ENCODE results near the gene APOL6.

Gene APOL6

GRCh38 chr22:35617137-35617755 lies 31.0 kb upstream of the APOL6 start, which contains the start of gene MB:
Gene MB, minus strand, starts transcription at chr22:35617329. Its CDS starts 72 bp downstream, at chr22:35617257.
- H4K20me1 ChIP-seq (ENCODE audit: insufficient read depth, low read length): no peaks in the 10 kb centered on the region
- H3K4me1 ChIP-seq (ENCODE audit: low read length): peaks cover under 1% of the 10 kb centered on the region; the same call in 1 of the 2 replicates
- H3K9ac ChIP-seq (ENCODE audit: low read length): no peak within 1 kb of the TSS
- no peak within 1 kb of the TSS for H2AFZ ChIP-seq (ENCODE audit: low read length)
- H3K9me2 ChIP-seq (replicated peaks; ENCODE audit: insufficient read depth, low read length): no peaks in the 10 kb centered on the region
- TF ChIP-seq EZH2phosphoT487 (IDR thresholded peaks at IDR 0.05; ENCODE audit: low read length) (no peak), EZH2 (optimal IDR thresholded peaks at IDR 0.05; ENCODE audit: low read depth, low read length) (no peak), CTCF (IDR thresholded peaks at IDR 0.05; ENCODE audit: low read length) (no peak)
- H3K27me3 ChIP-seq (replicated peaks; ENCODE audit: insufficient read depth, low read length): no peaks in the 10 kb centered on the region
- H3K27ac ChIP-seq (ENCODE audit: low read length): no peak within 1 kb of the TSS
- no peak within 1 kb of the TSS for H3K4me3 ChIP-seq (ENCODE audit: low read length)
- H3K36me3 ChIP-seq (replicated peaks; ENCODE audit: insufficient read depth, low read length): no peaks in the 10 kb centered on the region
- no peak within 1 kb of the TSS for H3K4me2 ChIP-seq (ENCODE audit: low read depth, low read length)
- H3K9me3 ChIP-seq (replicated peaks; ENCODE audit: insufficient read depth, low read length): no peaks in the 10 kb centered on the region
- no peaks in the 10 kb centered on the region for H3K79me2 ChIP-seq (ENCODE audit: low read length)
- DNase-seq: no peak
- no peaks in the 10 kb centered on the region for H3F3A ChIP-seq (ENCODE audit: insufficient read depth, low read length)

- Histone ChIP-seq H3K79me2 (ENCODE audit: low read length) (no peaks in the 10 kb centered on the region), H3K4me3 (ENCODE audit: low read length) (no peak overlapping the region), H2AFZ (ENCODE audit: low read length) (no peak overlapping the region), H3K4me2 (ENCODE audit: low read depth, low read length) (no peak overlapping the region), H3K27me3 (replicated peaks; ENCODE audit: insufficient read depth, low read length) (no peaks in the 10 kb centered on the region), H3K9me3 (replicated peaks; ENCODE audit: insufficient read depth, low read length) (no peaks in the 10 kb centered on the region), H3K4me1 (ENCODE audit: low read length) (peaks cover 4% of the 10 kb centered on the region; the same call in 1 of the 2 replicates), H3K27ac (ENCODE audit: low read length) (no peak overlapping the region), H3K9me2 (replicated peaks; ENCODE audit: insufficient read depth, low read length) (no peaks in the 10 kb centered on the region), H3K9ac (ENCODE audit: low read length) (no peak overlapping the region), H4K20me1 (ENCODE audit: insufficient read depth, low read length) (no peaks in the 10 kb centered on the region), H3F3A (ENCODE audit: insufficient read depth, low read length) (no peaks in the 10 kb centered on the region), H3K36me3 (replicated peaks; ENCODE audit: insufficient read depth, low read length) (no peaks in the 10 kb centered on the region)
- DNase-seq: no peak
- no peak for TF ChIP-seq CTCF (IDR thresholded peaks at IDR 0.05; ENCODE audit: low read length)
- TF ChIP-seq EZH2phosphoT487 (IDR thresholded peaks at IDR 0.05; ENCODE audit: low read length): no peak
- TF ChIP-seq EZH2 (optimal IDR thresholded peaks at IDR 0.05; ENCODE audit: low read depth, low read length): no peak
Observed at GRCh38 chr22:35618427-35619223, 29.6 kb upstream of the APOL6 start.

GRCh38 chr22:35619336-35620094 lies 28.7 kb upstream of the APOL6 start:
- Histone ChIP-seq H3K9ac (ENCODE audit: low read length) (no peak overlapping the region), H4K20me1 (ENCODE audit: insufficient read depth, low read length) (no peaks in the 10 kb centered on the region), H3K4me3 (ENCODE audit: low read length) (no peak overlapping the region), H3K4me1 (ENCODE audit: low read length) (peaks cover 4% of the 10 kb centered on the region; the same call in 1 of the 2 replicates), H3K27me3 (replicated peaks; ENCODE audit: insufficient read depth, low read length) (no peaks in the 10 kb centered on the region), H3F3A (ENCODE audit: insufficient read depth, low read length) (no peaks in the 10 kb centered on the region), H3K27ac (ENCODE audit: low read length) (no peak overlapping the region), H3K4me2 (ENCODE audit: low read depth, low read length) (no peak overlapping the region), H3K9me3 (replicated peaks; ENCODE audit: insufficient read depth, low read length) (no peaks in the 10 kb centered on the region), H3K79me2 (ENCODE audit: low read length) (no peaks in the 10 kb centered on the region), H2AFZ (ENCODE audit: low read length) (no peak overlapping the region), H3K36me3 (replicated peaks; ENCODE audit: insufficient read depth, low read length) (no peaks in the 10 kb centered on the region), H3K9me2 (replicated peaks; ENCODE audit: insufficient read depth, low read length) (no peaks in the 10 kb centered on the region)
- no peak for DNase-seq
- TF ChIP-seq EZH2 (optimal IDR thresholded peaks at IDR 0.05; ENCODE audit: low read depth, low read length): no peak
- no peak for TF ChIP-seq EZH2phosphoT487 (IDR thresholded peaks at IDR 0.05; ENCODE audit: low read length)
- TF ChIP-seq CTCF (IDR thresholded peaks at IDR 0.05; ENCODE audit: low read length): no peak
